Mesodermal cell (in vitro differentiated cells): Measurements from ENCODE around the gene FBH1.
"Not testable (repeated sequence)": the region's sequence is repeated elsewhere in the genome, so short reads cannot be mapped to it uniquely, and the experiment has no call there.

Source experiments
- H3K27ac ChIP-seq: 2 replicates; pipeline ENCODE4 v1.7.0; 2013; ENCODE audit warnings: mild to moderate bottlenecking, low read depth, low read length, moderate library complexity; ENCODE audit not compliant: severe bottlenecking
- H3K36me3 ChIP-seq: 2 replicates; pipeline ENCODE4 v1.7.1; 2013; ENCODE audit warnings: mild to moderate bottlenecking, low read length, moderate library complexity; ENCODE audit not compliant: control insufficient read depth, insufficient read depth
- H3K4me1 ChIP-seq: one replicate; pipeline ENCODE4 v1.7.1; 2013; ENCODE audit warnings: mild to moderate bottlenecking, low read length; ENCODE audit not compliant: insufficient read depth, control insufficient read depth, poor library complexity, severe bottlenecking
- H3K4me3 ChIP-seq: 2 replicates; pipeline ENCODE4 v1.7.0; 2013; ENCODE audit warnings: low read length, control low read depth, mild to moderate bottlenecking; ENCODE audit not compliant: insufficient read depth, poor library complexity, severe bottlenecking; ENCODE audit errors: extremely low read depth
- H3K9me3 ChIP-seq: 2 replicates; pipeline ENCODE4 v1.7.1; 2013; ENCODE audit warnings: mild to moderate bottlenecking, low read length, moderate library complexity; ENCODE audit not compliant: control insufficient read depth
- WGBS, 2 experiments: methylation state at CpG; one replicate each; pipeline ENCODE4 v1.1.5; 2013; ENCODE audit warnings: missing lambda C conversion rate in 2 of 2; ENCODE audit not compliant: insufficient coverage in 2 of 2; 5-methylcytosine and 5-hydroxymethylcytosine counted together

FBH1 gene

GRCh38 chr10:5876181-5876768 is 13.8 kb upstream of the FBH1 start:
- 84 to 86% methylated on average over 11 to 12 of the region's 14 CpGs for WGBS, 2 experiments
- Histone ChIP-seq H3K4me3 (no peak overlapping the region), H3K27ac (no peak overlapping the region), H3K9me3 (no peaks in the 10 kb centered on the region), H3K36me3 (peaks cover 48% of the 10 kb centered on the region), H3K4me1 (no peaks in the 10 kb centered on the region)

GRCh38 chr10:5877041-5877440 is 13.0 kb upstream of the FBH1 start:
- 98 to 100% methylated on average over 3 to 4 of the region's 7 CpGs for WGBS, 2 experiments
- peaks cover 48% of the 10 kb centered on the region for H3K36me3 ChIP-seq
- not testable (repeated sequence) for H3K4me1 ChIP-seq, H3K27ac ChIP-seq, H3K9me3 ChIP-seq, H3K4me3 ChIP-seq

GRCh38 chr10:5882961-5883360 is 7.1 kb upstream of the FBH1 start:
- no peaks in the 10 kb centered on the region for H3K9me3 ChIP-seq
- H3K27ac ChIP-seq: no peak overlapping the region
- no peak overlapping the region for H3K4me3 ChIP-seq
- H3K36me3 ChIP-seq: peaks cover 72% of the 10 kb centered on the region
- peaks cover 2% of the 10 kb centered on the region for H3K4me1 ChIP-seq
- WGBS, 2 experiments: 98% methylated on average over 5 to 7 of the region's 8 CpGs

GRCh38 chr10:5885619-5886018 is 4.4 kb upstream of the FBH1 start:
- Histone ChIP-seq H3K36me3 (peaks cover 49% of the 10 kb centered on the region), H3K4me3 (no peak overlapping the region), H3K27ac (no peak overlapping the region), H3K4me1 (peaks cover 11% of the 10 kb centered on the region), H3K9me3 (no peaks in the 10 kb centered on the region)
- WGBS, 2 experiments: 95 to 96% methylated on average over 5 of the region's 5 CpGs

- no peak overlapping the region for H3K27ac ChIP-seq
- peaks cover 49% of the 10 kb centered on the region for H3K36me3 ChIP-seq
- peaks cover 16% of the 10 kb centered on the region for H3K4me1 ChIP-seq
- H3K4me3 ChIP-seq: no peak overlapping the region
- WGBS, 2 experiments: no CpG with 5 or more reads among the region's 1 CpG
- H3K9me3 ChIP-seq: no peaks in the 10 kb centered on the region
Observed at GRCh38 chr10:5887029-5887428, 3.0 kb upstream of the FBH1 start.

GRCh38 chr10:5887641-5888040 is 2.4 kb upstream of the FBH1 start:
- Histone ChIP-seq H3K27ac (no peak overlapping the region), H3K4me3 (no peak overlapping the region), H3K36me3 (peaks cover 43% of the 10 kb centered on the region), H3K4me1 (peaks cover 19% of the 10 kb centered on the region), H3K9me3 (no peaks in the 10 kb centered on the region)
- 90 to 98% methylated on average over 4 to 5 of the region's 8 CpGs for WGBS, 2 experiments

GRCh38 chr10:5888351-5888750 is 1.7 kb upstream of the FBH1 start:
- Histone ChIP-seq H3K4me1 (peaks cover 19% of the 10 kb centered on the region), H3K27ac (no peak overlapping the region), H3K4me3 (peak overlapping the region; percentile 87), H3K9me3 (no peaks in the 10 kb centered on the region), H3K36me3 (peaks cover 40% of the 10 kb centered on the region)
- WGBS, 2 experiments: 49 to 60% methylated on average over 7 to 10 of the region's 10 CpGs

GRCh38 chr10:5888843-5889623 is 1.0 kb upstream of the FBH1 start:
- Histone ChIP-seq H3K27ac (peak overlapping the region; percentile 69), H3K9me3 (no peaks in the 10 kb centered on the region), H3K4me3 (peak overlapping the region; percentile 87), H3K36me3 (peaks cover 39% of the 10 kb centered on the region), H3K4me1 (peaks cover 19% of the 10 kb centered on the region)
- 0 to 1% methylated on average over 64 to 74 of the region's 80 CpGs for WGBS, 2 experiments

GRCh38 chr10:5890452-5890915 is 441 bp downstream of the FBH1 start:
- peak overlapping the region; percentile 87 for H3K4me3 ChIP-seq
- no peaks in the 10 kb centered on the region for H3K9me3 ChIP-seq
- peak overlapping the region; percentile 71 for H3K27ac ChIP-seq
- WGBS, 2 experiments: 0 to 1% methylated on average over 13 to 38 of the region's 40 CpGs
- peaks cover 19% of the 10 kb centered on the region for H3K4me1 ChIP-seq
- H3K36me3 ChIP-seq: peaks cover 40% of the 10 kb centered on the region

GRCh38 chr10:5891009-5891408 is 966 bp downstream of the FBH1 start:
- Histone ChIP-seq H3K4me1 (peaks cover 19% of the 10 kb centered on the region), H3K27ac (no peak overlapping the region), H3K4me3 (peak overlapping the region; percentile 87), H3K36me3 (peaks cover 40% of the 10 kb centered on the region), H3K9me3 (no peaks in the 10 kb centered on the region)
- WGBS, 2 experiments: 84 to 86% methylated on average over 7 of the region's 7 CpGs

GRCh38 chr10:5892007-5892406 is 2.0 kb downstream of the FBH1 start:
- no peak overlapping the region for H3K4me3 ChIP-seq
- peaks cover 19% of the 10 kb centered on the region for H3K4me1 ChIP-seq
- H3K27ac ChIP-seq: no peak overlapping the region
- H3K36me3 ChIP-seq: peaks cover 42% of the 10 kb centered on the region
- H3K9me3 ChIP-seq: no peaks in the 10 kb centered on the region
- WGBS, 2 experiments: 96 to 98% methylated on average over 7 of the region's 8 CpGs
